Measurements from ENCODE around the gene CTPS2. TPM values are rescaled to one million over a fixed set of nuclear protein-coding genes. Genes with fewer than 3 reads are reported as not detected.

The CTPS2 gene
- polyA plus RNA-seq, 1 of the 3 experiments (the other 2 are of a cell fraction) = 6.1 TPM

DNA sequence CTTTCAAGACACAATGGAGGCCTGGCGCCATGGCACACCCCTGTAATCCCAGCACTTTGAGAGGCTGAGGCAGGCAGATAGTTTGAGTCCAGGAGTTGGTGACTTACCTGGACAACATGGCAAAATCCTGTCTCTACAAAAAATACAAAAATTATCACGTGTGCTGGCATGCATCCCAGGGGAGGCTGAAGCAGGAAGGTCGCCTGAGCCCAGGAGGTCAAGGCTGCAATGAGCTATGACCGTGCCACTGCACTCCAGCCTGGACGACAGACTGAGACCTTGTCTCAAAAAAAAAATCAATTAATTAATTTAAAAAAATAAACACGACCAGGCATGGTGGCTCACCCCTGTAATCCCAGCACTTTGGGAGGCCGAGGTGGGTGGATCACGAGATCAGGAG, 2.0 kb upstream of the CTPS2 start (continued):
- TF ChIP-seq RAD21 (IDR thresholded peaks at IDR 0.05; ENCODE audit: low read length) (no peak), TCF12 (IDR thresholded peaks at IDR 0.05) (no peak)

DNA sequence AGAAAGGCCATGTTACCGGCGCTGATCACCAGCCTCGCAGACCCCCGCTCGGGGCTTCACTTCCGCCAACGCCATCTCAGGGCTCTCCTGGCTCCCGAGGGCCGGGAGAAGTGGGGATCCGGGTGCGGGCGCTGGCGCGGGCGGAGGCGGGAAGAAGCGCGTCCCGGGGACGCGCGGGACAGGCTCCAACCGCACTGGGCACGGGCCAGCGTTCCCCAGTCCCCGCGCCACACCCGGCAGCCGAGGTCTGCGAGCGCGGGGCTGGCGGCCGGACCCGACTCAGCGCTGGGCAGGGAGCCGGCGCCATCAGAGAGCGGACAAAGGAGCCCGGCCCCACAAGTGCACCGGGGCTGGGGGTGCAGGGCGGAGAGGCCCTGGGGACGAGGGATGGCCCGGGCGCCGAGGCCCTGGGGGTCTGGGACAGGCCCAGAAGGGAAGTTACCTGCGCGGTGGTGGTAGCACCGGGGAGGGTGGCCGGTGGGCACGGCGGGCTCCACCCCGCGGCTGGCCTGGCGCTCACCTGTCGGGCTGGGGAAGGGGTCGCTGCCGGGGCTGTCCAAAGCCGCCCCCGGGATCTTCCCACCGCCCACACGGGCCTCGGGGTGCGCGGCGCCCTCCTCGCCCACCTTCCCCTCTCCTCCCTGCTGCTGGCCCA, 449 bp downstream of the CTPS2 start:
- H3K27me3 ChIP-seq (ENCODE audit: insufficient read depth) = no peaks in the 10 kb centered on the region
- peak overlapping the region; percentile 62 to 66 for H3K4me3 ChIP-seq (ENCODE audit: low read depth in 2 of 2, low read length in 1 of 2)
- POLR2A ChIA-PET = interaction anchor here (0.5 to 1.3 kb wide), 2 partner anchors 857 to 1764 kb away, joined by 3 to 5 read pairs; partner anchors contain the start of gene AP1S2
- no peaks in the 10 kb centered on the region; a peak in 1 of 4 replicates for H3K4me1 ChIP-seq (ENCODE audit: control insufficient read depth in 1 of 2, insufficient read depth in 2 of 2, low read depth in 1 of 2, low read length in 1 of 2)
- H3K79me2 ChIP-seq (ENCODE audit: insufficient read depth) = peaks cover 21% of the 10 kb centered on the region
- peaks cover 0 to 5% of the 10 kb centered on the region in 2 experiments for H3K36me3 ChIP-seq (replicated peaks in 1 of 2; ENCODE audit: control insufficient read depth in 1 of 2, insufficient read depth in 2 of 2, low read length in 1 of 2)
- H2AFZ ChIP-seq (ENCODE audit: low read depth) = peak overlapping the region; percentile 91
- H3F3A ChIP-seq (replicated peaks; ENCODE audit: insufficient read depth) = peaks cover 9% of the 10 kb centered on the region
- peak overlapping the region; percentile 88 for H3K4me2 ChIP-seq
- H3K9me3 ChIP-seq = no peaks in the 10 kb centered on the region
- H3K9me2 ChIP-seq = no peaks in the 10 kb centered on the region
- peak overlapping the region; percentile 86 for H3K9ac ChIP-seq
- 9% methylated on average over 21 of the region's 67 CpGs for WGBS (ENCODE audit: low lambda C conversion rate)
- no peaks in the 10 kb centered on the region for H4K20me1 ChIP-seq (ENCODE audit: insufficient read depth)
- TF ChIP-seq SIN3A (IDR thresholded peaks at IDR 0.05; ENCODE audit: borderline replicate concordance, low read depth, low read length) = no peak
- TF ChIP-seq EP300 (IDR thresholded peaks at IDR 0.05; ENCODE audit: borderline replicate concordance in 1 of 2, low read depth in 1 of 2, low read length in 1 of 2) = no peak
- no peak for TF ChIP-seq RFX5 (IDR thresholded peaks at IDR 0.05; ENCODE audit: low read length)
- TF ChIP-seq FOSL2 (IDR thresholded peaks at IDR 0.05; ENCODE audit: borderline replicate concordance, low read depth) = no peak
- no peak for TF ChIP-seq RAD21 (IDR thresholded peaks at IDR 0.05; ENCODE audit: low read length)
- TF ChIP-seq, protein P1, sequence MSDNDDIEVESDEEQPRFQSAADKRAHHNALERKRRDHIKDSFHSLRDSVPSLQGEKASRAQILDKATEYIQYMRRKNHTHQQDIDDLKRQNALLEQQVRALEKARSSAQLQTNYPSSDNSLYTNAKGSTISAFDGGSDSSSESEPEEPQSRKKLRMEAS (IDR thresholded peaks at IDR 0.05; ENCODE audit: low read depth) = 0 out of 2 replicates have a peak, but pooled peaks have one; percentile 12
- TF ChIP-seq ELF1 (IDR thresholded peaks at IDR 0.05) = no peak
- peak overlapping the region; percentile 31 to 72 for H3K27ac ChIP-seq (ENCODE audit: low read depth in 2 of 2, low read length in 1 of 2)
- CTCF ChIA-PET = interaction anchor here (3.4 kb wide), 1 partner anchor 16 kb away, joined by 18 read pairs; no protein-coding TSS in a partner anchor
- peak; percentile 75 for DNase-seq

DNA sequence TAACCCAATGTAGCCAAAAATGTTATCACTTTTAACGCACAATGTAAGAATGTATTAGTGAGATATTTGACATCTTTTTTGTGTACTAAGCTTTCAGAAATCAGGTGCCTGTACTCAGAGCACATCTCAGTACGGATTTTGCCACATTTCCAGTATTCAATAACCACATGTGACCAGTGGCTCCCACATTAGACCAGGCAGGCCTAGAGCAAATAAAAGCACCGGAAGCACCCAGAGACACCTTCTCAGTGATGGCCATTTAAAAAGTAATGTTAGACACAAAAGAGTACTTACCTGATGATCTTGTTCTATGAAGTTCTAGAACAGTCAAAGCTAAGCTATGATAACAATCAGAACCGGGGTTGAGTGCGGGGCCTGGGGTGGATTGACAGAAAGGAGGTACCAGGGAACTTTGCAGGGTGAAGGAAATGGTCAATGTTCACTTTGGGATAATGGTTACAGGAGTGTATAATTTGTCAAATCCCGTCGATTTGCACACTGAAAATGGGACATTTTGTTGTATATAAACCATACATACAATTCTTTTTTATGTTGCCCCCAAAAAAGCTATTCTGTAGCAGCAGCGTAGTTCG, 1.2 kb downstream of the CTPS2 start:
- Histone ChIP-seq H3K36me3 (replicated peaks in 1 of 2; ENCODE audit: control insufficient read depth in 1 of 2, insufficient read depth in 2 of 2, low read length in 1 of 2) (peaks cover 0 to 6% of the 10 kb centered on the region in 2 experiments), H3K9me3 (no peaks in the 10 kb centered on the region), H3K27me3 (ENCODE audit: insufficient read depth) (no peaks in the 10 kb centered on the region), H3K79me2 (ENCODE audit: insufficient read depth) (peaks cover 21% of the 10 kb centered on the region), H3K4me3 (ENCODE audit: low read depth in 2 of 2, low read length in 1 of 2) (peak overlapping the region; percentile 62 to 66), H3K4me1 (ENCODE audit: control insufficient read depth in 1 of 2, insufficient read depth in 2 of 2, low read depth in 1 of 2, low read length in 1 of 2) (no peaks in the 10 kb centered on the region; a peak in 1 of 4 replicates), H4K20me1 (ENCODE audit: insufficient read depth) (no peaks in the 10 kb centered on the region), H3K9ac (peak overlapping the region; percentile 86), H3K27ac (ENCODE audit: low read depth in 2 of 2, low read length in 1 of 2) (peak overlapping the region; percentile 31 to 72; a peak in 2 of 4 replicates), H2AFZ (ENCODE audit: low read depth) (peak overlapping the region; percentile 91), H3K4me2 (peak overlapping the region; percentile 88), H3K9me2 (no peaks in the 10 kb centered on the region), H3F3A (replicated peaks; ENCODE audit: insufficient read depth) (peaks cover 9% of the 10 kb centered on the region)
- WGBS (ENCODE audit: low lambda C conversion rate) = 50% methylated on average over 9 of the region's 9 CpGs
- CTCF ChIA-PET = interaction anchor here (1.3 to 3.4 kb wide), 2 partner anchors 12 to 15 kb away, joined by 3 to 18 read pairs; no protein-coding TSS in a partner anchor
- POLR2A ChIA-PET = interaction anchor here (0.8 kb wide), 1 partner anchor 8 kb away, joined by 3 read pairs; the partner anchor contains the start of gene SYAP1
- peak; percentile 44 for DNase-seq
- TF ChIP-seq GATA2 (CRISPR knock-in tag; IDR thresholded peaks at IDR 0.05) (no peak), YY1 (IDR thresholded peaks at IDR 0.05; ENCODE audit: low read depth) (no peak), TAF1 (IDR thresholded peaks at IDR 0.05; ENCODE audit: borderline replicate concordance, low read depth, low read length) (no peak), GABPA (IDR thresholded peaks at IDR 0.05; ENCODE audit: low read depth) (no peak), TCF12 (IDR thresholded peaks at IDR 0.05) (no peak), MXI1 (IDR thresholded peaks at IDR 0.05; ENCODE audit: low read depth, low read length) (no peak), NFIC (IDR thresholded peaks at IDR 0.05; ENCODE audit: borderline replicate concordance) (no peak), FOXM1 (IDR thresholded peaks at IDR 0.05; ENCODE audit: low read depth) (no peak), POLR2AphosphoS5 (IDR thresholded peaks at IDR 0.05; ENCODE audit: low read depth, low read length) (no peak), MEF2A (IDR thresholded peaks at IDR 0.05; ENCODE audit: borderline replicate concordance, low read depth) (no peak)
- TF ChIP-seq, protein P2, sequence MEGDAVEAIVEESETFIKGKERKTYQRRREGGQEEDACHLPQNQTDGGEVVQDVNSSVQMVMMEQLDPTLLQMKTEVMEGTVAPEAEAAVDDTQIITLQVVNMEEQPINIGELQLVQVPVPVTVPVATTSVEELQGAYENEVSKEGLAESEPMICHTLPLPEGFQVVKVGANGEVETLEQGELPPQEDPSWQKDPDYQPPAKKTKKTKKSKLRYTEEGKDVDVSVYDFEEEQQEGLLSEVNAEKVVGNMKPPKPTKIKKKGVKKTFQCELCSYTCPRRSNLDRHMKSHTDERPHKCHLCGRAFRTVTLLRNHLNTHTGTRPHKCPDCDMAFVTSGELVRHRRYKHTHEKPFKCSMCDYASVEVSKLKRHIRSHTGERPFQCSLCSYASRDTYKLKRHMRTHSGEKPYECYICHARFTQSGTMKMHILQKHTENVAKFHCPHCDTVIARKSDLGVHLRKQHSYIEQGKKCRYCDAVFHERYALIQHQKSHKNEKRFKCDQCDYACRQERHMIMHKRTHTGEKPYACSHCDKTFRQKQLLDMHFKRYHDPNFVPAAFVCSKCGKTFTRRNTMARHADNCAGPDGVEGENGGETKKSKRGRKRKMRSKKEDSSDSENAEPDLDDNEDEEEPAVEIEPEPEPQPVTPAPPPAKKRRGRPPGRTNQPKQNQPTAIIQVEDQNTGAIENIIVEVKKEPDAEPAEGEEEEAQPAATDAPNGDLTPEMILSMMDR (IDR thresholded peaks at IDR 0.05) = no peak
- TF ChIP-seq, protein P3, sequence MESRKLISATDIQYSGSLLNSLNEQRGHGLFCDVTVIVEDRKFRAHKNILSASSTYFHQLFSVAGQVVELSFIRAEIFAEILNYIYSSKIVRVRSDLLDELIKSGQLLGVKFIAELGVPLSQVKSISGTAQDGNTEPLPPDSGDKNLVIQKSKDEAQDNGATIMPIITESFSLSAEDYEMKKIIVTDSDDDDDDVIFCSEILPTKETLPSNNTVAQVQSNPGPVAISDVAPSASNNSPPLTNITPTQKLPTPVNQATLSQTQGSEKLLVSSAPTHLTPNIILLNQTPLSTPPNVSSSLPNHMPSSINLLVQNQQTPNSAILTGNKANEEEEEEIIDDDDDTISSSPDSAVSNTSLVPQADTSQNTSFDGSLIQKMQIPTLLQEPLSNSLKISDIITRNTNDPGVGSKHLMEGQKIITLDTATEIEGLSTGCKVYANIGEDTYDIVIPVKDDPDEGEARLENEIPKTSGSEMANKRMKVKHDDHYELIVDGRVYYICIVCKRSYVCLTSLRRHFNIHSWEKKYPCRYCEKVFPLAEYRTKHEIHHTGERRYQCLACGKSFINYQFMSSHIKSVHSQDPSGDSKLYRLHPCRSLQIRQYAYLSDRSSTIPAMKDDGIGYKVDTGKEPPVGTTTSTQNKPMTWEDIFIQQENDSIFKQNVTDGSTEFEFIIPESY (IDR thresholded peaks at IDR 0.05; ENCODE audit: borderline replicate concordance, low read depth) = no peak

Measured in SK-N-SH (cell line).